Activated CD8-positive, alpha-beta T cell treated with anti-CD3 and anti-CD28 coated beads, Interleukin-2, amount 10 ng/mL, durations not matched to agents 7 days and 5 days (primary cell): ENCODE results near the gene TRUB2. TPM values are rescaled to one million over a fixed set of nuclear protein-coding genes. Genes with fewer than 3 reads are reported as not detected.

Experiments
- ATAC-seq: fragments of 150-1000 bp; cut with Tn5 transposase; one replicate; pipeline ENCODE4 v1.10.0; 2021; ENCODE audit warnings: moderate library complexity
- CTCF ChIA-PET: fragments of 350-600 bp; sonication (Branson Sonifier 250); formaldehyde crosslinking; loops from one replicate; lab custom pipeline; 2021; ENCODE audit warnings: antibody characterized with exemption; lab: Charles Lee
- POLR2A ChIA-PET: fragments of 350-600 bp; sonication (Branson Sonifier 250); formaldehyde crosslinking; loops from one replicate; lab custom pipeline; 2021; ENCODE audit warnings: antibody characterized with exemption; lab: Charles Lee
- DNase-seq: peaks from one replicate; pipeline ENCODE4 v3.0.0-alpha.2; 2020
- H3K27ac Mint-ChIP-seq: one replicate; pipeline ENCODE4 v1.8.0; 2021; ENCODE audit warnings: mild to moderate bottlenecking, mixed read lengths
- H3K27me3 Mint-ChIP-seq: one replicate; pipeline ENCODE4 v1.8.0; 2021; ENCODE audit warnings: low read depth, mixed read lengths
- H3K36me3 Mint-ChIP-seq: one replicate; pipeline ENCODE4 v1.8.0; 2021; ENCODE audit warnings: low read depth, mixed read lengths
- H3K4me1 Mint-ChIP-seq: one replicate; pipeline ENCODE4 v1.8.0; 2021; ENCODE audit warnings: low read depth, mixed read lengths
- H3K4me3 Mint-ChIP-seq: one replicate; pipeline ENCODE4 v1.8.0; 2021; ENCODE audit warnings: mild to moderate bottlenecking, mixed read lengths
- H3K9me3 Mint-ChIP-seq: one replicate; pipeline ENCODE4 v1.8.0; 2022; ENCODE audit warnings: mixed read lengths; ENCODE audit not compliant: insufficient read depth
- total RNA-seq, 2 experiments: library from RNA; stranded (reverse); gene quantifications; one replicate each; pipeline ENCODE4 v1.2.3, GENCODE V29; 2021

Gene TRUB2
- total RNA-seq, 2 experiments from 2014 or later, result 25.5 to 27.7 TPM

DNA sequence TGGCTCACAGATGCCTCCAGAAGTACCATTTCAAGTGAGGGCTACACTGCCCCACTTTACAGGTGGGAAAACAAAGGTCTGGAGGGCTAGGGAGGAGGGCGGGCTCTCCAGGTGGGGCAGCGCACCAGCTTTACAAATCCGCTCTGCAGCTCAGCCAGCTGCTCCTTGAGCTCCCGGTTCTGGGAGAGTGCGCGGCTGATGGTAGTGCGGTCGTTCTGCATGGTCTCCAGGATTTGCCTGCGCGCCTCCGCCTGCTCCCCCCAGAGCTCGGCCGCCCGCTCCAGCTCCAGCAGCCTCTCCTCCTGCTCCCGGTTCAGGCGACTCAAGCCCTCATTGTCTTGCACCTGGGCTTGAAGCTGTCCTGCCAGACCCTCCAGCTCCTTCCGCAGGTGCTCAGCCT lies 61.9 kb downstream of the TRUB2 start:
- Mint-ChIP-seq H3K4me3 (no peak overlapping the region), H3K27ac (no peak overlapping the region), H3K27me3 (no peaks in the 10 kb centered on the region), H3K36me3 (peaks cover 34% of the 10 kb centered on the region), H3K9me3 (no peaks in the 10 kb centered on the region), H3K4me1 (no peaks in the 10 kb centered on the region)
- DNase-seq (no peak), ATAC-seq (no peak)
- ChIA-PET CTCF (no interaction called here), POLR2A (no interaction called here)

DNA sequence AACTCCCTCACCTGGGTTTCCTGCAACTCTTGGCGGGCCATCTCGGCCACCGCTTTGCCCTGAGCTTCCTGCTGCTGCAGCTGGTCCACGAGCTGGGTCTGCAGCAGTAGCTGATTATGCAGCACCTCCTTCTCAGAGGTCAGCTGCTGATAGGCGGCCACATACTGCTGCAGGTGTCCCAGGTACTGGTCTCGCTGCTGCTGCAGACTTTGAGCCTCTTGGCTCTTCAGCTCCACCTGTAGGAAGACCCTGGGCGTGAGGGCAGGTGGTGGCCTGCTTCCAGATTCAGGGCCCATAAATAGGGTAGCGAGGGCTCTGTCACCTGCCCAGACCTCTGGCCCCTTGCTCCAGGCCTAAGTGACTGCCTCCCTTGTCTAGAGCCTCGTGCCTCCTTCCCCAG lies 63.1 kb downstream of the TRUB2 start:
- peaks cover 30% of the 10 kb centered on the region for H3K36me3 Mint-ChIP-seq
- ChIA-PET POLR2A (no interaction called here), CTCF (no interaction called here)
- no peak overlapping the region for H3K4me3 Mint-ChIP-seq
- H3K9me3 Mint-ChIP-seq, result no peaks in the 10 kb centered on the region
- H3K27me3 Mint-ChIP-seq, result no peaks in the 10 kb centered on the region
- ATAC-seq (no peak), DNase-seq (no peak)
- no peaks in the 10 kb centered on the region for H3K4me1 Mint-ChIP-seq
- H3K27ac Mint-ChIP-seq, result no peak overlapping the region

DNA sequence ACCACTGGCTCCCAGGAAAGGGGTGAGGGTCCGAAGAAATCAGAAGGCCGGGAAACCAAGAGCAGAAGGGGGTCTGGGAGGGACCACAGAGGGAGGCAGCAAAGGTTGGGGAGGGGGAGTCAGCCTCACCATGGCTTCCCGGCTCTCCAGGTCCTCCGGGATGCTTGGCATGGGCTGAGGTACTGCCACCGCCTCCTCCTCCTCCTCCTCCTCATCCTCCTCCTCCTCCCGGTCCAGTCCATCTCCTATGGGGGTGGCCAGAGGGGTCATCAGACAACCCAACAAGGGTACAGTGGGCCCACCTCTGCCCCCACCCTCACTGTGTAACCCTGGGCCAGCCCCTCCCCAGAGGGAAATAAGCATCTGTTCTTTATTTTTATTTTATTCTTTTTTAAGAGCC lies 63.9 kb downstream of the TRUB2 start:
- Mint-ChIP-seq H3K4me3 (no peak overlapping the region), H3K27ac (no peak overlapping the region), H3K4me1 (no peaks in the 10 kb centered on the region), H3K27me3 (no peaks in the 10 kb centered on the region), H3K36me3 (peaks cover 30% of the 10 kb centered on the region), H3K9me3 (no peaks in the 10 kb centered on the region)
- DNase-seq (no peak), ATAC-seq (no peak)
- ChIA-PET POLR2A (no interaction called here), CTCF (no interaction called here)

DNA sequence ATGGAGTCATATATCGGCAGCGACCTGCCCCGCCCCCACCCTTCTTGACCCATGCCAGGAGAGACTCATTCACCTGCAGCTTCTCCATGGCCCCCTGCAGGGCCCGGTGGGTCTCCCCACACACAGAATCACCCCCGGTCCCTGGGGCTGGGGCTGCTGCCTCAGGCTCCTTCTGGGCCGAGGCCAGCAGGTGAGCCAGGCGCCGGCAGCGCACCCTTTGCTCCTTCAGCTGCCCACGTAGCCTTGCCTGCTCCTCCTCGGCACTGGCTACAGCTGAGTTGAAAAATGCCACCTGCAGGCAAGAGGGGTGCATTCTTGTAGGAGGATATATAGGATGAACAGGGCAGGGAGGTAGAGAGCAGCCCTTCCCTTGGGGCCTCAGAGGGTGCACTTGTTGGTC lies 64.3 kb downstream of the TRUB2 start:
- Mint-ChIP-seq H3K27ac (no peak overlapping the region), H3K36me3 (peaks cover 30% of the 10 kb centered on the region), H3K4me1 (no peaks in the 10 kb centered on the region), H3K27me3 (peaks cover 3% of the 10 kb centered on the region), H3K9me3 (no peaks in the 10 kb centered on the region), H3K4me3 (no peak overlapping the region)
- POLR2A ChIA-PET, result no interaction called here
- DNase-seq, result no peak
- CTCF ChIA-PET, result no interaction called here
- ATAC-seq, result no peak

DNA sequence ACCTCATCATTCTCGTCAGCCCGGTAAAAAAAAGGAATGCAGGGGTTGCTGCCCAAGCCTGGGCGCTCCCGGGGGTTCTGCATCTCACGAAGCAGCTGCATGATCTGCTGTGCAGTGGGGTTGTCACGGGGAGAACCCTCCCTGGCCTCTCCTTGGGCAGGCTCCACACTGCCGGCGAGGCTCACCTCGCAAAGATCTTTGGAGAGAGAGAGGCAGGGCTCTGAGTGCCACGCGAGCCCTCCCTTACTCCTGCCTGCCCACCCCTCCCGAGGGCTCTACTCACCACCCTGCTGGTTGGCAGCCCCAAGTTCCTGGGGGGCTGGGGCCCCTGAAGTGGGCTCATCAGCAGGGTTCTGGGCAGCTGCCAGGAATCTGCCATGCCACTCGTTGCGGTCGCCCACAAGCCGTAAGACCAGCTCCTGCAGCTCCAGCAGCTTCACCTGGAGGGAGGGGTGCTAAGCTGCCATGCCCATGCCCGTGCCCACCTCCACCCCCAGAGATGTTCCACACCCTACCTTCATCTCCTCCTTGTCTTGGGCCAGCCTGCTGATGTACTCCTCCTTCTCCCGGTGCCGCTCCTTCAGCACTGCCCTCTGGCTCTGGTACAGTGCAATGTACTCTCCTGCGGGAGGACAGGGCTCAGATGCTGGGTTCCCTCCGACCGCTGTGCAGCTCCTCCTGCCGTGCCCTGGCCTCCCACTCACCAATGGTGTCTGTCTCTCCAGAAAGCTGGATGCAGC lies 65.0 kb downstream of the TRUB2 start:
- peaks cover 28% of the 10 kb centered on the region for H3K36me3 Mint-ChIP-seq
- CTCF ChIA-PET, result no interaction called here

More for the DNA sequence above, 65.0 kb downstream of the TRUB2 start:
- Mint-ChIP-seq H3K9me3 (no peaks in the 10 kb centered on the region), H3K27me3 (peaks cover 4% of the 10 kb centered on the region), H3K27ac (no peak overlapping the region), H3K4me3 (no peak overlapping the region), H3K4me1 (no peaks in the 10 kb centered on the region)
- POLR2A ChIA-PET, result no interaction called here
- no peak for DNase-seq
- no peak for ATAC-seq

Other genes with a start within 250 kb of the TRUB2 start
- 10 to 100 TPM; 51.8 to 57.7 TPM for gene PTGES2, start 194.7 kb downstream of the TRUB2 start, total RNA-seq
- gene LCN2, start 173.0 kb downstream of the TRUB2 start, total RNA-seq, result not detected
- 100 to 1,000 TPM in 1 of 2 experiments, 10 to 100 TPM in 1; 94.3 to 105 TPM for gene BBLN, start 162.2 kb downstream of the TRUB2 start, total RNA-seq
- gene CIZ1, start 130.9 kb downstream of the TRUB2 start, total RNA-seq, result 100 to 1,000 TPM; 121 to 127 TPM
- gene DNM1, start 119.1 kb downstream of the TRUB2 start, total RNA-seq, result under 1 TPM; 0.21 to 0.29 TPM
- gene GOLGA2, start 46.4 kb downstream of the TRUB2 start, total RNA-seq, result 10 to 100 TPM; 57.9 to 58.8 TPM
- gene SWI5, start 46.2 kb downstream of the TRUB2 start, total RNA-seq, result 10 to 100 TPM; 12.2 to 13.7 TPM
- 10 to 100 TPM; 31.8 to 34.9 TPM for gene COQ4, start 392 bp upstream of the TRUB2 start, total RNA-seq
- 10 to 100 TPM; 19.0 to 21.7 TPM for gene SLC27A4, start 18.1 kb upstream of the TRUB2 start, total RNA-seq
- 10 to 100 TPM; 78.9 to 79.9 TPM for gene URM1, start 48.9 kb upstream of the TRUB2 start, total RNA-seq
- 1 to 10 TPM; 3.9 to 4.2 TPM for gene CERCAM, start 98.4 kb upstream of the TRUB2 start, total RNA-seq
- 10 to 100 TPM; 77.5 to 82.8 TPM for gene ODF2, start 133.6 kb upstream of the TRUB2 start, total RNA-seq
- 10 to 100 TPM; 46.5 to 47.7 TPM for gene GLE1, start 182.3 kb upstream of the TRUB2 start, total RNA-seq
- 100 to 1,000 TPM; 292 to 303 TPM for gene SPTAN1, start 230.1 kb upstream of the TRUB2 start, total RNA-seq